Measurements from ENCODE around the gene PPP1R15B.

Gene PPP1R15B

DNA sequence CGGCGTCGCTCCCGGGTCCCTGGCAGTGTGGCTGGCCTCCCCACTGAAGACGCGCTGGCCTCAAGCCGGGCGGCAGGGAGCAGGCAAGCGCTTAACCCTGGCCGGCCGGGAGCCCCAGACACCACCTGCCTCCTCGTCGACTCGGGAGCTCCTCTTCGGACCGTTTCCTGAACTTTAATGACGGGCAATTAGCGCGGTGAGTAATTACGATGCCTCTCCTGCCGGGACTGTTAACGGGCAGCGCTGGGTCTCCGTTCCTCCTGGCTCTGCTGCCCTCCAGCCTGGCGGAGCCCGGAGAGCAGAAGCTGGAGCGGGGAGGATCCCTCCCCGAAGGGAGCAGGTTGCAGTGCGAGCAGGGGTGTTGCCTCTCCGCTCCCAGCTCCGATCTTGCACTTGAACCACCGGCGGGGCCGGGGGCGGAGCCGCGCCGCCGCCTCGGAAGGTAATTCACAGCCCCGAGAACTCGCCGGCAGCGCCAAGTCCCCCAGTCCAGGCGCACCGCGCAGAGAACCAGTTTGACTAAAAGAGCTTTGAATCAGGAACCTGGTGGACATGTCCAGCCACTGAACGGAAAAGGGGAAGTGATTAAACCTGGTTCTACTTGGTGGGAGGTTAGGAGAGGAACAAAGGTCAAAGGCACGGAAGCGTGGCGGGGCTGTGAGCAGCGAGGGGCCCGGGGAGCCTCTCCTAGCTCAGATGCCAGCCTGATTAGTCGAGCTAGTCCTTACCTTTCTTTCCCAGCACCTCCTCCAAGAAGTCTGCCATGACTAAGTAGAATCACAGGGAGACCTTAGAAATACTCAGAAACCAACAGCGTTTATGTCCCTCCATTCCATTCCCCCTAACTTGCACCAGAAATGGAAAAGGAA is 33.6 kb downstream of the PPP1R15B start:
- H3K9ac ChIP-seq (ENCODE audit: insufficient read length, low read depth), result peak overlapping the region; percentile 86
- H3K4me1 ChIP-seq (ENCODE audit: insufficient read depth, insufficient read length), result peaks cover 2% of the 10 kb centered on the region
- H3K9me3 ChIP-seq (ENCODE audit: insufficient read depth, low read length), result no peaks in the 10 kb centered on the region
- peak overlapping the region; percentile 59 for H3K4me3 ChIP-seq (ENCODE audit: insufficient read length, low read depth)
- H3K27me3 ChIP-seq (ENCODE audit: insufficient read depth, insufficient read length), result peaks cover 78% of the 10 kb centered on the region
- H3K36me3 ChIP-seq (ENCODE audit: insufficient read depth, insufficient read length, low read length), result no peaks in the 10 kb centered on the region
- peak; percentile 61 for DNase-seq (ENCODE audit: low read depth, low spot score)
- TF ChIP-seq YY1 (IDR thresholded peaks at IDR 0.05; ENCODE audit: insufficient read depth, insufficient read length) (no peak), SUZ12 (IDR thresholded peaks at IDR 0.05; ENCODE audit: extremely low read depth, insufficient read depth, insufficient read length) (no peak), ZNF274 (IDR thresholded peaks at IDR 0.05; ENCODE audit: low read depth, low read length) (no peak)

DNA sequence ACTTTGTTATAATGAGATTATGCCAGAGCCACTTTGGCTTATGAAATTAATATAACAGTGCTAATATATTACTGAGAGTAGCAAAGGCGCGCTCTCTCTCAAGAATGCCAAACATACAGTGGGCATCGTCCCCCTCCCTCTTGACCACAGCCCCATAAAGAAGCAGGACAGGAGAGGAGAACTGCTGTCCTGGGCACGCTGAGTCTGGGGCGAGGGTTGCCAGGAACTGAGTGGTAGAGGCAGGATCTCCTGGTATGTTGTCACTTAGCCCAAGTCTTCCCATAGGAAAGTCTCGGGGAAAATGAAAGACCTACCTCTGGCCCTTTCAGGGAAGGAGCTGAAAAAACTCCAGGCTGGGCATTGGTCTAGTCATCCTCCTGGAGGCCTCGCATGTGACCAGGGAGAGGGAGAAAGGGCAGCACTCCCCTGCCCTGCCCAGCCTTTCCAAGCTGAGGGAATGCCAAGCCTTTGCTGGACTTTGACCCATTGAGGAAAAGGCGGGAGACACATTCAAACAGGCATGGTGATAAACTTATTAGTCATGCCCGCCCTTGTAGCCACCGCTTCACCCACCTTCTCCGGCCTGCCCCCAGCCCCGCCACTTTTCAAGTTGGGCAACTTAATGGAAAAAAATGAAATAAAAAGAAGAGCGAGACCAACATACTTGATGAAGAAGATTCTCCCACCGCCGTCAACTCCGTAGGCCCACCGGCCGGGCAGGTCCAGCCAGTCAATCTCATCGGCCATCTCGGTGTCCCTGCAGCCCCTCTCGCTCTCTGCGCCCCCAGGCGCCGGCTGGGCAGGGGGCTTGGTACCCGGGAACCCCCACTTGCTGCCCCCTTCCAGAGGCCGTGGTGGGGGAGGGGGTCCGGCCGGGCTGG is 34.5 kb downstream of the PPP1R15B start:
- H3K36me3 ChIP-seq (ENCODE audit: insufficient read depth, insufficient read length, low read length), result no peaks in the 10 kb centered on the region
- peak overlapping the region; percentile 86 for H3K9ac ChIP-seq (ENCODE audit: insufficient read length, low read depth)
- peaks cover 78% of the 10 kb centered on the region for H3K27me3 ChIP-seq (ENCODE audit: insufficient read depth, insufficient read length)
- no peaks in the 10 kb centered on the region for H3K9me3 ChIP-seq (ENCODE audit: insufficient read depth, low read length)
- peak overlapping the region; percentile 59 for H3K4me3 ChIP-seq (ENCODE audit: insufficient read length, low read depth)
- peaks cover 2% of the 10 kb centered on the region for H3K4me1 ChIP-seq (ENCODE audit: insufficient read depth, insufficient read length)
- no peak for DNase-seq (ENCODE audit: low read depth, low spot score)
- TF ChIP-seq ZNF274 (IDR thresholded peaks at IDR 0.05; ENCODE audit: low read depth, low read length) (no peak), YY1 (IDR thresholded peaks at IDR 0.05; ENCODE audit: insufficient read depth, insufficient read length) (no peak), SUZ12 (IDR thresholded peaks at IDR 0.05; ENCODE audit: extremely low read depth, insufficient read depth, insufficient read length) (no peak)

DNA sequence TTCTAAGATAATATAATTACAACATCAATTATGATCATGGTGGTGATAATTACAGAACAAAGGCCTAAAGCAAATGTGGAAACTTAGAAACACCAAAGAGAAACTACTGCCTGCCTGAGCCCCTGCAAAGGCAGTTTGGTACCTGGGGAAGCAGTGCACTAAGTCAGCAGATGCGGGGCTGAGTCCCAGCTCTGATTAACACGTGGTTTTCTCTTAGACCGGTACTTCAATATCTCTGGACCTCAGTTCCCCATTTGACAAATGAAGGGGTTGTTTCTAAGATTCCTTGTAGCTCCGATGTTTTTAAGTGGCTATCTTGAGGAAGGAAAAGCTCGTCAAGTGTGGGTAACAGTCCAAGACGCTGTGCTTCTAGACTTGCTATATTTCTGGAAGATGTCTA is 35.2 kb downstream of the PPP1R15B start:
- peaks cover 79% of the 10 kb centered on the region for H3K27me3 ChIP-seq (ENCODE audit: insufficient read depth, insufficient read length)
- H3K36me3 ChIP-seq (ENCODE audit: insufficient read depth, insufficient read length, low read length), result no peaks in the 10 kb centered on the region
- no peak for DNase-seq (ENCODE audit: low read depth, low spot score)
- TF ChIP-seq SUZ12 (IDR thresholded peaks at IDR 0.05; ENCODE audit: extremely low read depth, insufficient read depth, insufficient read length) (no peak), ZNF274 (IDR thresholded peaks at IDR 0.05; ENCODE audit: low read depth, low read length) (no peak), YY1 (IDR thresholded peaks at IDR 0.05; ENCODE audit: insufficient read depth, insufficient read length) (no peak)
- H3K9me3 ChIP-seq (ENCODE audit: insufficient read depth, low read length), result no peaks in the 10 kb centered on the region
- no peak overlapping the region for H3K4me3 ChIP-seq (ENCODE audit: insufficient read length, low read depth)
- H3K9ac ChIP-seq (ENCODE audit: insufficient read length, low read depth), result no peak overlapping the region
- H3K4me1 ChIP-seq (ENCODE audit: insufficient read depth, insufficient read length), result peaks cover 2% of the 10 kb centered on the region

GRCh38 chr1:204373911-204374310 is 37.7 kb downstream of the PPP1R15B start:
- no peak for TF ChIP-seq SUZ12 (IDR thresholded peaks at IDR 0.05; ENCODE audit: extremely low read depth, insufficient read depth, insufficient read length)
- no peak for TF ChIP-seq ZNF274 (IDR thresholded peaks at IDR 0.05; ENCODE audit: low read depth, low read length)
- TF ChIP-seq YY1 (IDR thresholded peaks at IDR 0.05; ENCODE audit: insufficient read depth, insufficient read length), result no peak
- DNase-seq (ENCODE audit: low read depth, low spot score), result no peak
- peaks cover 57% of the 10 kb centered on the region for H3K27me3 ChIP-seq (ENCODE audit: insufficient read depth, insufficient read length)
- H3K4me1 ChIP-seq (ENCODE audit: insufficient read depth, insufficient read length), result peaks cover 2% of the 10 kb centered on the region
- H3K36me3 ChIP-seq (ENCODE audit: insufficient read depth, insufficient read length, low read length), result no peaks in the 10 kb centered on the region
- no peaks in the 10 kb centered on the region for H3K9me3 ChIP-seq (ENCODE audit: insufficient read depth, low read length)
- H3K4me3 ChIP-seq (ENCODE audit: insufficient read length, low read depth), result no peak overlapping the region
- H3K9ac ChIP-seq (ENCODE audit: insufficient read length, low read depth), result no peak overlapping the region

DNA sequence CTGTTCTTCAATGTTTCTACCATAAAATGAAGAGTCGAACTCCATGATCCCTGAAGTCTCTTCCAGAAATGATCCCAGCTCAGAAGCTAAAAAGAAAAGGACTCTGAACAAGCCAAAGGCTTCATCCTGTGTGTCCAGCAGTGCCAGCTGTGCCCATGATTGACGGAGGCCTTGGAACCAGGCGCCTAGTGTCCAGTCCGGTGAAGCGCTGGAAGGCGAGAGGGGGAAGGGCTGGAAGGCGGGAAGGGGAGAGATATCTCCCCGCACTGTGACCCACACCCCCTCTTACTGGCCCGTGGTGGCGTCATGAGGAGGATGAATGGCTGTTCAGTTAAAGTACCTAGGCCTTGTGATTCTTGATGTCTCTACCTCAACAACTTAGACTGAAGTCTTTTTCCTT is 41.4 kb downstream of the PPP1R15B start:
- Histone ChIP-seq H3K9me3 (ENCODE audit: insufficient read depth, low read length) (no peaks in the 10 kb centered on the region), H3K36me3 (ENCODE audit: insufficient read depth, insufficient read length, low read length) (no peaks in the 10 kb centered on the region), H3K4me3 (ENCODE audit: insufficient read length, low read depth) (no peak overlapping the region), H3K27me3 (ENCODE audit: insufficient read depth, insufficient read length) (peaks cover 24% of the 10 kb centered on the region), H3K4me1 (ENCODE audit: insufficient read depth, insufficient read length) (no peaks in the 10 kb centered on the region), H3K9ac (ENCODE audit: insufficient read length, low read depth) (no peak overlapping the region)
- DNase-seq (ENCODE audit: low read depth, low spot score), result no peak
- no peak for TF ChIP-seq ZNF274 (IDR thresholded peaks at IDR 0.05; ENCODE audit: low read depth, low read length)
- TF ChIP-seq YY1 (IDR thresholded peaks at IDR 0.05; ENCODE audit: insufficient read depth, insufficient read length), result no peak
- no peak for TF ChIP-seq SUZ12 (IDR thresholded peaks at IDR 0.05; ENCODE audit: extremely low read depth, insufficient read depth, insufficient read length)

- TF ChIP-seq YY1 (IDR thresholded peaks at IDR 0.05; ENCODE audit: insufficient read depth, insufficient read length) (no peak), SUZ12 (IDR thresholded peaks at IDR 0.05; ENCODE audit: extremely low read depth, insufficient read depth, insufficient read length) (no peak), ZNF274 (IDR thresholded peaks at IDR 0.05; ENCODE audit: low read depth, low read length) (no peak)
- no peaks in the 10 kb centered on the region for H3K36me3 ChIP-seq (ENCODE audit: insufficient read depth, insufficient read length, low read length)
- no peaks in the 10 kb centered on the region for H3K4me1 ChIP-seq (ENCODE audit: insufficient read depth, insufficient read length)
- no peak overlapping the region for H3K4me3 ChIP-seq (ENCODE audit: insufficient read length, low read depth)
- H3K9me3 ChIP-seq (ENCODE audit: insufficient read depth, low read length), result no peaks in the 10 kb centered on the region
- no peak for DNase-seq (ENCODE audit: low read depth, low spot score)
- peaks cover 20% of the 10 kb centered on the region for H3K27me3 ChIP-seq (ENCODE audit: insufficient read depth, insufficient read length)
- no peak overlapping the region for H3K9ac ChIP-seq (ENCODE audit: insufficient read length, low read depth)
These were observed 42.5 kb downstream of the PPP1R15B start for GRCh38 chr1:204368996-204369726.

Data from NT2/D1 (cell line).